Choroid plexus epithelial cell (primary cell): ENCODE data around the gene CTR9.

Experiments
- DNase-seq: peaks from one replicate; pipeline ENCODE4 v3.0.0-alpha.2; 2010; ENCODE audit warnings: low read depth
- H3K4me3 ChIP-seq: 2 replicates; pipeline ENCODE4 v1.5.1; 2011; ENCODE audit warnings: low read depth, mild to moderate bottlenecking, control low read depth, low read length, moderate library complexity
- TF ChIP-seq, protein P1 (sequence below): conservative IDR thresholded peaks from 2 replicates; pipeline ENCODE4 v1.5.1; 2011; ENCODE audit warnings: low read depth, mild to moderate bottlenecking, control low read depth, inconsistent platforms, low read length, moderate library complexity

Gene CTR9

GRCh38 chr11:10742460-10743208, 8.4 kb upstream of the CTR9 start:
- DNase-seq, result peak; percentile 45
- TF ChIP-seq, protein P1, sequence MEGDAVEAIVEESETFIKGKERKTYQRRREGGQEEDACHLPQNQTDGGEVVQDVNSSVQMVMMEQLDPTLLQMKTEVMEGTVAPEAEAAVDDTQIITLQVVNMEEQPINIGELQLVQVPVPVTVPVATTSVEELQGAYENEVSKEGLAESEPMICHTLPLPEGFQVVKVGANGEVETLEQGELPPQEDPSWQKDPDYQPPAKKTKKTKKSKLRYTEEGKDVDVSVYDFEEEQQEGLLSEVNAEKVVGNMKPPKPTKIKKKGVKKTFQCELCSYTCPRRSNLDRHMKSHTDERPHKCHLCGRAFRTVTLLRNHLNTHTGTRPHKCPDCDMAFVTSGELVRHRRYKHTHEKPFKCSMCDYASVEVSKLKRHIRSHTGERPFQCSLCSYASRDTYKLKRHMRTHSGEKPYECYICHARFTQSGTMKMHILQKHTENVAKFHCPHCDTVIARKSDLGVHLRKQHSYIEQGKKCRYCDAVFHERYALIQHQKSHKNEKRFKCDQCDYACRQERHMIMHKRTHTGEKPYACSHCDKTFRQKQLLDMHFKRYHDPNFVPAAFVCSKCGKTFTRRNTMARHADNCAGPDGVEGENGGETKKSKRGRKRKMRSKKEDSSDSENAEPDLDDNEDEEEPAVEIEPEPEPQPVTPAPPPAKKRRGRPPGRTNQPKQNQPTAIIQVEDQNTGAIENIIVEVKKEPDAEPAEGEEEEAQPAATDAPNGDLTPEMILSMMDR, result no peak
- no peak overlapping the region for H3K4me3 ChIP-seq

DNA sequence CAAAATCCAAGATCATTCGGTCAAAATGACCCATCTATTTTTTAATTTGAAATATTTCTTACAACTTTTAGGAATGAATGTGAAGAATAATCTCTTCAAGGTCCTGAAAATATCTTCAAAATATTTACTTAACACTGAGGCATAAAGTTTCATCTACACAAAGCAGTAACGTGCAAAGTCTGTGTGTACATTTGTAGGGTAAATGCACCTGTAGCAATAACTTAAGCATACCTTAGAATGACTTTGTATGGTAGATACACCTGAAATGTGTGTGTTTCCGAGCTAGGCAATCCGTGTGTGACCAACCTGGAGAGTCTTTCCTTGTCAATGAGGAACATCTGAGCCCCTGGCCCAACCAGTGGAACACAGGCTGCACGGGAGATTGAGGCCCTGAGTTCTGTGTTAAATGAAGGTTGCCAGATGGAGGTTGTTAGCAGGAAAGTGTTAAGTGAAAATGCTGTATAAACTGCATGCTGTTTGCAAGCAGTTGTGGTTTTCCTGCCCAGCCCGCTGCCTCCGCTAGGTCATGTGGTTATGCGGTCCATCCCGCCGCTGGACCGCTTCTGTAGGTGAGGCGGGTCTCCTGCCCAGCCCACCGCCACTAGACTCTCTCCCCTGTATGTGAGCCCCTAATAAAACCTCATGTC, 7.6 kb upstream of the CTR9 start:
- no peak for DNase-seq
- no peak overlapping the region for H3K4me3 ChIP-seq

GRCh38 chr11:10744206-10744605, 6.8 kb upstream of the CTR9 start:
- TF ChIP-seq, protein P1, result no peak
- H3K4me3 ChIP-seq, result no peak overlapping the region
- DNase-seq, result no peak

More for the DNA sequence above, 7.6 kb upstream of the CTR9 start:
- TF ChIP-seq, protein P1, result no peak

- TF ChIP-seq, protein P1, result no peak
- no peak for DNase-seq
- no peak overlapping the region for H3K4me3 ChIP-seq
Measured at GRCh38 chr11:10746871-10747270, 4.2 kb upstream of the CTR9 start.

GRCh38 chr11:10747733-10748132, 3.3 kb upstream of the CTR9 start:
- no peak overlapping the region for H3K4me3 ChIP-seq
- no peak for DNase-seq
- TF ChIP-seq, protein P1, result no peak

- no peak overlapping the region for H3K4me3 ChIP-seq
- no peak for DNase-seq
- TF ChIP-seq, protein P1, result no peak
Measured at GRCh38 chr11:10749476-10749875, 1.6 kb upstream of the CTR9 start.

DNA sequence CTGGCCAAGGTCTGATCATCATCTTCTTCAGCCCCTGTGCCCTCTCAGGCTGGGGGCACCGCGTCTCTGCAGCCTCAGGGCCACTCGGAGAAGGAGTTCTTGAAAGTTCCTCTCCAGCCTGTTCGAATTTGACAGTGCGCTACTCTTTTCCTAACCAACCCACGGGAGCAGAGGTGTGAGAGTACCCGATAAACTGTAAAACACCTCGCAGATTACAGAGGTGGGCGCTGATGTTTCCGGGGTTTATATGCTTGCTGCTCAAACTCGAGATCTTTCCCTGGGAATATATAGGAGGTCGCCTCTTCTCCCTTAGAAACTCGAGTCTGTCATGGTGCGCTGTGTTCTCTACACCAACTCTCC, 515 bp downstream of the CTR9 start:
- TF ChIP-seq, protein P1, result no peak
- no peak for DNase-seq
- peak overlapping the region; percentile 84 for H3K4me3 ChIP-seq
